Measurements from ENCODE around the gene NPHP4.

DNA sequence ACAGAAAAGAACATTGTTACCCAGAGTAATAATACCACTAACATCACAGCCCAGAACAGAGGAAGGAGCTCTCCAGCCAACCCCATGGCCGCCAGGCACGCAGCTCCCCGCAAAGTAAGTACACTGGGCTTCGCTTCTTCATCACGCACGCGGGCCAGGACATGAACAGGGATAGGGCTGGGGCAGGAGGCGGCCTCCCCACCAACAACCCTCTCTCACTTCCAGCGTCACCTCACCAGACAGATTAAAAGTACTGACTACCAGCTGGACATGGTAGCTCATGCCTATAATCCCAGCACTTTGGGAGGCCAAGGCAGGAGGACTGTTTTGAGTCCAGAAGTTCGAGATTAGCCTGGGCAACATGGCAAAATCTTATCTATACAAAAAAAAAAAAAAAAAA is 78.3 kb downstream of the NPHP4 start:
- TF ChIP-seq, protein P1, sequence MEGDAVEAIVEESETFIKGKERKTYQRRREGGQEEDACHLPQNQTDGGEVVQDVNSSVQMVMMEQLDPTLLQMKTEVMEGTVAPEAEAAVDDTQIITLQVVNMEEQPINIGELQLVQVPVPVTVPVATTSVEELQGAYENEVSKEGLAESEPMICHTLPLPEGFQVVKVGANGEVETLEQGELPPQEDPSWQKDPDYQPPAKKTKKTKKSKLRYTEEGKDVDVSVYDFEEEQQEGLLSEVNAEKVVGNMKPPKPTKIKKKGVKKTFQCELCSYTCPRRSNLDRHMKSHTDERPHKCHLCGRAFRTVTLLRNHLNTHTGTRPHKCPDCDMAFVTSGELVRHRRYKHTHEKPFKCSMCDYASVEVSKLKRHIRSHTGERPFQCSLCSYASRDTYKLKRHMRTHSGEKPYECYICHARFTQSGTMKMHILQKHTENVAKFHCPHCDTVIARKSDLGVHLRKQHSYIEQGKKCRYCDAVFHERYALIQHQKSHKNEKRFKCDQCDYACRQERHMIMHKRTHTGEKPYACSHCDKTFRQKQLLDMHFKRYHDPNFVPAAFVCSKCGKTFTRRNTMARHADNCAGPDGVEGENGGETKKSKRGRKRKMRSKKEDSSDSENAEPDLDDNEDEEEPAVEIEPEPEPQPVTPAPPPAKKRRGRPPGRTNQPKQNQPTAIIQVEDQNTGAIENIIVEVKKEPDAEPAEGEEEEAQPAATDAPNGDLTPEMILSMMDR (IDR thresholded peaks at IDR 0.05), result no peak
- TF ChIP-seq NFE2L2 (conservative IDR thresholded peaks at IDR 0.05; ENCODE audit: low read length), result no peak
- no peak for TF ChIP-seq BHLHE40 (IDR thresholded peaks at IDR 0.05; ENCODE audit: low read depth, low read length)
- no peak for TF ChIP-seq RAD21 (conservative IDR thresholded peaks at IDR 0.05 in 1 of 2, IDR thresholded peaks at IDR 0.05 in 1 of 2)
- TF ChIP-seq EP300 (IDR thresholded peaks at IDR 0.05), result no peak
- TF ChIP-seq CBX8 (IDR thresholded peaks at IDR 0.05), result no peak
- TF ChIP-seq ESRRA (IDR thresholded peaks at IDR 0.05; ENCODE audit: borderline replicate concordance, low read length), result no peak
- TF ChIP-seq HOXA7 (CRISPR knock-in tag; IDR thresholded peaks at IDR 0.05), result no peak
- TF ChIP-seq, protein P2, sequence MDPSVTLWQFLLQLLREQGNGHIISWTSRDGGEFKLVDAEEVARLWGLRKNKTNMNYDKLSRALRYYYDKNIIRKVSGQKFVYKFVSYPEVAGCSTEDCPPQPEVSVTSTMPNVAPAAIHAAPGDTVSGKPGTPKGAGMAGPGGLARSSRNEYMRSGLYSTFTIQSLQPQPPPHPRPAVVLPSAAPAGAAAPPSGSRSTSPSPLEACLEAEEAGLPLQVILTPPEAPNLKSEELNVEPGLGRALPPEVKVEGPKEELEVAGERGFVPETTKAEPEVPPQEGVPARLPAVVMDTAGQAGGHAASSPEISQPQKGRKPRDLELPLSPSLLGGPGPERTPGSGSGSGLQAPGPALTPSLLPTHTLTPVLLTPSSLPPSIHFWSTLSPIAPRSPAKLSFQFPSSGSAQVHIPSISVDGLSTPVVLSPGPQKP (IDR thresholded peaks at IDR 0.05; ENCODE audit: low read depth, low read length), result no peak
